Vagina (tissue), 2 donors: Measurements from ENCODE around the gene DNAAF5. TPM values are rescaled to one million over a fixed set of nuclear protein-coding genes. Genes with fewer than 3 reads are reported as not detected.
A peak's percentile ranks its signal among the peaks of the same experiment; 100 is the strongest.

Source experiments
- DNase-seq, 2 donors: peaks; one replicate each; pipeline ENCODE4 v3.0.0-alpha.2; 2017; ENCODE audit errors: extremely low spot score in 2 of 2
- H3K27ac ChIP-seq: fragments of 200-600 bp; sonication (generic); one replicate; pipeline ENCODE4 v1.5.1; 2019
- H3K27me3 ChIP-seq: fragments of 200-600 bp; sonication (generic); one replicate; pipeline ENCODE4 v1.5.1; 2019
- H3K36me3 ChIP-seq, 2 donors: fragments of 200-600 bp; sonication (generic); one replicate each; pipeline ENCODE4 v1.5.1; 2017 to 2019
- H3K4me1 ChIP-seq: fragments of 200-600 bp; sonication (generic); one replicate; pipeline ENCODE4 v1.5.1; 2019
- H3K4me3 ChIP-seq, 2 donors: fragments of 200-600 bp; sonication (generic); 1 replicate in 1 of 2; 2 replicates in 1 of 2; pipeline ENCODE4 v1.5.1; 2016 to 2019
- H3K9me3 ChIP-seq: fragments of 200-600 bp; sonication (generic); one replicate; pipeline ENCODE4 v1.5.1; 2019
- POLR2A ChIP-seq, 2 donors: fragments of 450-650 bp; IDR thresholded peaks; one replicate each; pipeline ENCODE4 v1.6.1; 2017; ENCODE audit warnings: antibody characterized with exemption in 2 of 2, mild to moderate bottlenecking in 2 of 2, moderate library complexity in 2 of 2
- POLR2AphosphoS5 ChIP-seq, 2 donors: sonication (generic); formaldehyde crosslinking; IDR thresholded peaks; one replicate each; pipeline ENCODE4 v1.9.0; 2017; ENCODE audit warnings: antibody characterized with exemption in 2 of 2, mild to moderate bottlenecking in 2 of 2, low read depth in 1 of 2; ENCODE audit not compliant: insufficient read depth in 1 of 2
- intact Hi-C: fragments of 100-400 bp; cut with DNase I; formaldehyde crosslinking; loops from one replicate; pipeline ENCODE4 v1.15.1; 2023
- total RNA-seq: library from RNA; depleted of rRNA; stranded (reverse); fragments of >200 nt; gene quantifications from one replicate; pipeline ENCODE4 v1.2.3, GENCODE V29; 2016
- TF ChIP-seq, protein P1 (sequence below), 3 experiments: fragments of 450-650 bp in 2 of 3; fragments of 200-600 bp in 1 of 3; sonication (generic) in 1 of 3; IDR thresholded peaks; one replicate each; pipeline ENCODE4 v1.5.1; 2017 to 2019; ENCODE audit warnings: antibody characterized with exemption in 3 of 3, mild to moderate bottlenecking in 2 of 3, moderate library complexity in 2 of 3

The DNAAF5 gene
- total RNA-seq, 1 donor from 2014 or later: 29.7 TPM

- H3K4me3 ChIP-seq: no peak overlapping the region
- H3K9me3 ChIP-seq: no peaks in the 10 kb centered on the region
- H3K27me3 ChIP-seq: no peaks in the 10 kb centered on the region
- intact Hi-C loops: loop anchor here (5.0 kb wide), 2 partner anchors 257 to 452 kb away; partner anchors contain the start of gene PDGFA
- no peak for DNase-seq
- H3K4me1 ChIP-seq: peaks cover 32% of the 10 kb centered on the region
- peaks cover 0 to 26% of the 10 kb centered on the region in 2 donors for H3K36me3 ChIP-seq
- no peak overlapping the region for H3K27ac ChIP-seq
- TF ChIP-seq POLR2A (IDR thresholded peaks at IDR 0.05) (no peak), POLR2AphosphoS5 (IDR thresholded peaks at IDR 0.05; ENCODE audit: insufficient read depth in 1 of 2, low read depth in 1 of 2) (peak in 1 of 2 donors; percentile 42)
- TF ChIP-seq, protein P1, sequence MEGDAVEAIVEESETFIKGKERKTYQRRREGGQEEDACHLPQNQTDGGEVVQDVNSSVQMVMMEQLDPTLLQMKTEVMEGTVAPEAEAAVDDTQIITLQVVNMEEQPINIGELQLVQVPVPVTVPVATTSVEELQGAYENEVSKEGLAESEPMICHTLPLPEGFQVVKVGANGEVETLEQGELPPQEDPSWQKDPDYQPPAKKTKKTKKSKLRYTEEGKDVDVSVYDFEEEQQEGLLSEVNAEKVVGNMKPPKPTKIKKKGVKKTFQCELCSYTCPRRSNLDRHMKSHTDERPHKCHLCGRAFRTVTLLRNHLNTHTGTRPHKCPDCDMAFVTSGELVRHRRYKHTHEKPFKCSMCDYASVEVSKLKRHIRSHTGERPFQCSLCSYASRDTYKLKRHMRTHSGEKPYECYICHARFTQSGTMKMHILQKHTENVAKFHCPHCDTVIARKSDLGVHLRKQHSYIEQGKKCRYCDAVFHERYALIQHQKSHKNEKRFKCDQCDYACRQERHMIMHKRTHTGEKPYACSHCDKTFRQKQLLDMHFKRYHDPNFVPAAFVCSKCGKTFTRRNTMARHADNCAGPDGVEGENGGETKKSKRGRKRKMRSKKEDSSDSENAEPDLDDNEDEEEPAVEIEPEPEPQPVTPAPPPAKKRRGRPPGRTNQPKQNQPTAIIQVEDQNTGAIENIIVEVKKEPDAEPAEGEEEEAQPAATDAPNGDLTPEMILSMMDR (IDR thresholded peaks at IDR 0.05): peak; percentile 69 to 88 (median 82)
These were observed 47.9 kb downstream of the DNAAF5 start for GRCh38 chr7:774161-775109.

GRCh38 chr7:776381-776780 is 49.9 kb downstream of the DNAAF5 start:
- intact Hi-C loops: no loop called here
- no peak for DNase-seq

GRCh38 chr7:776992-777727 is 50.7 kb downstream of the DNAAF5 start:
- peaks cover 9% of the 10 kb centered on the region for H3K4me1 ChIP-seq
- H3K4me3 ChIP-seq: no peak overlapping the region
- peaks cover 0 to 26% of the 10 kb centered on the region in 2 donors for H3K36me3 ChIP-seq
- no peaks in the 10 kb centered on the region for H3K27me3 ChIP-seq
- H3K27ac ChIP-seq: no peak overlapping the region
- no peak for DNase-seq
- intact Hi-C loops: no loop called here
- TF ChIP-seq POLR2AphosphoS5 (IDR thresholded peaks at IDR 0.05; ENCODE audit: insufficient read depth in 1 of 2, low read depth in 1 of 2): no peak
- TF ChIP-seq, protein P1 (IDR thresholded peaks at IDR 0.05): no peak
- no peak for TF ChIP-seq POLR2A (IDR thresholded peaks at IDR 0.05)
- no peaks in the 10 kb centered on the region for H3K9me3 ChIP-seq

More at GRCh38 chr7:776381-776780, 49.9 kb downstream of the DNAAF5 start:
- Histone ChIP-seq H3K36me3 (peaks cover 0 to 26% of the 10 kb centered on the region in 2 donors), H3K27me3 (no peaks in the 10 kb centered on the region), H3K4me1 (peaks cover 17% of the 10 kb centered on the region), H3K27ac (no peak overlapping the region), H3K9me3 (no peaks in the 10 kb centered on the region), H3K4me3 (no peak overlapping the region)
- TF ChIP-seq, protein P1 (IDR thresholded peaks at IDR 0.05): no peak
- TF ChIP-seq POLR2A (IDR thresholded peaks at IDR 0.05) (no peak), POLR2AphosphoS5 (IDR thresholded peaks at IDR 0.05; ENCODE audit: insufficient read depth in 1 of 2, low read depth in 1 of 2) (no peak)

- intact Hi-C loops: no loop called here
- no peaks in the 10 kb centered on the region for H3K27me3 ChIP-seq
- H3K36me3 ChIP-seq: peaks cover 0 to 25% of the 10 kb centered on the region in 2 donors
- H3K27ac ChIP-seq: no peak overlapping the region
- no peaks in the 10 kb centered on the region for H3K9me3 ChIP-seq
- TF ChIP-seq POLR2AphosphoS5 (IDR thresholded peaks at IDR 0.05; ENCODE audit: insufficient read depth in 1 of 2, low read depth in 1 of 2) (no peak), POLR2A (IDR thresholded peaks at IDR 0.05) (no peak)
- TF ChIP-seq, protein P1 (IDR thresholded peaks at IDR 0.05): no peak
- DNase-seq: no peak
- H3K4me3 ChIP-seq: no peak overlapping the region
- H3K4me1 ChIP-seq: peaks cover 5% of the 10 kb centered on the region
These were observed 51.2 kb downstream of the DNAAF5 start for GRCh38 chr7:777728-778078.
